ENCODE measurements around the gene FAM83E. TPM values are rescaled to one million over a fixed set of nuclear protein-coding genes. Genes with fewer than 3 reads are reported as not detected.

The FAM83E gene
- polyA plus RNA-seq, 3 donors = not detected

- H3K4me3 ChIP-seq (replicated peaks in 1 of 3; ENCODE audit: low read depth in 2 of 3, low read length in 3 of 3) = peak overlapping the region; percentile 70 to 86 (median 84)
- peak overlapping the region; percentile 95 to 96 for H3K27ac ChIP-seq (ENCODE audit: low read depth in 1 of 2, low read length in 2 of 2)
- peaks cover 40% of the 10 kb centered on the region for H3K79me2 ChIP-seq (ENCODE audit: insufficient read depth, low read length)
- peak overlapping the region; percentile 77 for H2AFZ ChIP-seq (ENCODE audit: insufficient read depth, low read depth, low read length, poor library complexity, severe bottlenecking)
- H3K4me3 Mint-ChIP-seq = peak overlapping the region; percentile 98 to 99
- DNase-seq = peak; percentile 84 to 93 (median 91)
- H3K27me3 ChIP-seq (ENCODE audit: control insufficient read depth in 2 of 2, insufficient read depth in 2 of 2, low read length in 2 of 2) = no peaks in the 10 kb centered on the region
- no peak for TF ChIP-seq CTCF (IDR thresholded peaks at IDR 0.05)
- H3K27ac Mint-ChIP-seq = peak overlapping the region; percentile 96 to 99 (median 99)
- H3K27me3 Mint-ChIP-seq (ENCODE audit: low read depth in 3 of 3) = peaks cover 3 to 11% (median 9%) of the 10 kb centered on the region in 3 donors
- peaks cover 6 to 8% of the 10 kb centered on the region in 2 donors for H3K36me3 Mint-ChIP-seq
- intact Hi-C loops (cut with micrococcal nuclease) = loop anchor here (5.0 to 10.0 kb wide), 3 partner anchors 313 to 329 kb away; partner anchors contain the start of genes FTL (in 2 of the 2) and EMP3 (in 1 of the 2)
- no peaks in the 10 kb centered on the region for H3K9me3 ChIP-seq (replicated peaks in 1 of 2; ENCODE audit: control insufficient read depth in 1 of 2, insufficient read depth in 1 of 2, low read length in 2 of 2)
- H4K20me1 ChIP-seq (ENCODE audit: insufficient read depth, low read length) = peaks cover 10% of the 10 kb centered on the region
- peak overlapping the region; percentile 93 for H3K4me2 ChIP-seq (replicated peaks; ENCODE audit: extremely low read depth, low read length, poor library complexity, severe bottlenecking)
- H3K4me1 ChIP-seq (ENCODE audit: control insufficient read depth in 1 of 2, insufficient read depth in 2 of 2, low read length in 2 of 2) = peaks cover 40 to 66% of the 10 kb centered on the region in 2 donors
- peaks cover 43% of the 10 kb centered on the region for H3K4me1 Mint-ChIP-seq
- 2% methylated on average over 22 of the region's 29 CpGs for WGBS (ENCODE audit: insufficient coverage)
- H3K9me3 Mint-ChIP-seq = peaks cover 0 to 3% (median 1%) of the 10 kb centered on the region in 7 donors
- peak overlapping the region; percentile 84 for H3K9ac ChIP-seq (ENCODE audit: insufficient read depth, low read length, poor library complexity, severe bottlenecking)
- H3K36me3 ChIP-seq (replicated peaks in 1 of 2; ENCODE audit: control insufficient read depth in 1 of 2, insufficient read depth in 2 of 2, low read length in 2 of 2) = peaks cover 1 to 2% of the 10 kb centered on the region in 2 donors
Observed at GRCh38 chr19:48637948-48638830, 23.3 kb upstream of the FAM83E start.

GRCh38 chr19:48637449-48637947 is 22.6 kb upstream of the FAM83E start:
- Mint-ChIP-seq H3K27ac (peak overlapping the region; percentile 96 to 99 (median 99)), H3K4me1 (peaks cover 50% of the 10 kb centered on the region), H3K36me3 (peaks cover 10 to 12% of the 10 kb centered on the region in 2 donors), H3K27me3 (ENCODE audit: low read depth in 3 of 3) (peaks cover 3 to 10% (median 9%) of the 10 kb centered on the region in 3 donors), H3K9me3 (peaks cover 0 to 3% (median 1%) of the 10 kb centered on the region in 7 donors), H3K4me3 (peak overlapping the region; percentile 98 to 99)
- Histone ChIP-seq H3K4me2 (replicated peaks; ENCODE audit: extremely low read depth, low read length, poor library complexity, severe bottlenecking) (peak overlapping the region; percentile 93), H3K27me3 (ENCODE audit: control insufficient read depth in 2 of 2, insufficient read depth in 2 of 2, low read length in 2 of 2) (no peaks in the 10 kb centered on the region), H3K9ac (ENCODE audit: insufficient read depth, low read length, poor library complexity, severe bottlenecking) (peak overlapping the region; percentile 84), H3K27ac (ENCODE audit: low read depth in 1 of 2, low read length in 2 of 2) (peak overlapping the region; percentile 95 to 96), H2AFZ (ENCODE audit: insufficient read depth, low read depth, low read length, poor library complexity, severe bottlenecking) (peak overlapping the region; percentile 61), H3K36me3 (replicated peaks in 1 of 2; ENCODE audit: control insufficient read depth in 1 of 2, insufficient read depth in 2 of 2, low read length in 2 of 2) (peaks cover 6 to 8% of the 10 kb centered on the region in 2 donors), H3K9me3 (replicated peaks in 1 of 2; ENCODE audit: control insufficient read depth in 1 of 2, insufficient read depth in 1 of 2, low read length in 2 of 2) (no peaks in the 10 kb centered on the region), H3K4me1 (ENCODE audit: control insufficient read depth in 1 of 2, insufficient read depth in 2 of 2, low read length in 2 of 2) (peaks cover 47 to 73% of the 10 kb centered on the region in 2 donors), H3K4me3 (replicated peaks in 1 of 3; ENCODE audit: low read depth in 2 of 3, low read length in 3 of 3) (peak overlapping the region; percentile 70 to 86 (median 84)), H4K20me1 (ENCODE audit: insufficient read depth, low read length) (peaks cover 10% of the 10 kb centered on the region), H3K79me2 (ENCODE audit: insufficient read depth, low read length) (peaks cover 44% of the 10 kb centered on the region)
- WGBS (ENCODE audit: insufficient coverage) = under 1% methylated on average over 34 of the region's 38 CpGs
- intact Hi-C loops (cut with micrococcal nuclease) = loop anchor here (5.0 to 10.0 kb wide), 3 partner anchors 313 to 330 kb away; partner anchors contain the start of genes FTL (in 2 of the 2) and EMP3 (in 1 of the 2)
- DNase-seq = peak; percentile 97 to 99 (median 98)
- TF ChIP-seq CTCF (IDR thresholded peaks at IDR 0.05) = no peak
